ENCODE measurements around the gene MZF1. TPM values are rescaled to one million over a fixed set of nuclear protein-coding genes. Genes with fewer than 3 reads are reported as not detected.

The MZF1 gene
- total RNA-seq, 2 experiments from 2014 or later = 30.0 to 39.1 TPM

DNA sequence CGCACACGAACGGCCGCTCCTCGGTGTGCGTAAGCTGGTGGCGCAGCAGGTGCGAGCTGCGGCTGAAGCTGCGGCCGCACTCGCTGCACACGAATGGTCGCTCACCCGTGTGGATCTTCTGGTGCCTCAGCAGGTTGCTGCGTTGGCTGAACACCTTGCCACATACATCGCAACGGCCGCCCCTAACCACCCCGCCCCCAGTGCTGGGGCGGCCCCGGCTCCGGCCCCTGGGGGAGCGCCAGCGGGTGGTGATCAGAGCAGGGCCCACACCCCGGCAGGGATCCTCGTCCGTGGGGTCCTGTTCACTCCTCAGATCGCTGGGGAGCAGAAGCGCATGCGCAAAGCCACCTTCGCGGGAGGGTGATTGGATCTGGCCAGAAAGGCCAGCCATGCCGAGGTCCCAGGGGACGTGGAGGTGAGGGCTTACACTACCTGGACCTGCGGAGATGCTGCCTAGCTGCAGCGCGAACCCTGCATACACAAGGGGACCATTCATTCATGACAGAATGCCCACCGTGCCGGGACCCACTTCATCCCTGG is 10.0 kb downstream of the MZF1 start:
- no peak overlapping the region for H3K27ac ChIP-seq (ENCODE audit: low read depth, low read length, poor library complexity, severe bottlenecking)
- H3K36me3 ChIP-seq (ENCODE audit: insufficient read depth, low read length) = peaks cover 9% of the 10 kb centered on the region; the same call in 1 of the 2 replicates
- no peaks in the 10 kb centered on the region; the same call in 1 of the 2 replicates for H3K79me2 ChIP-seq (ENCODE audit: insufficient read depth, low read depth, low read length)
- H2AFZ ChIP-seq (ENCODE audit: low read length) = no peak overlapping the region
- POLR2A ChIA-PET = no interaction called here
- H3K9me2 ChIP-seq (ENCODE audit: insufficient read depth, low read length) = no peaks in the 10 kb centered on the region
- peak; percentile 40 for DNase-seq (ENCODE audit: low spot score)
- H4K20me1 ChIP-seq (ENCODE audit: insufficient read depth, low read length) = no peaks in the 10 kb centered on the region
- H3K4me3 ChIP-seq (ENCODE audit: low read depth, low read length, poor library complexity, severe bottlenecking) = no peak overlapping the region
- no TSS peak for BruUV-seq (replicated peaks)
- TF ChIP-seq, protein P1, sequence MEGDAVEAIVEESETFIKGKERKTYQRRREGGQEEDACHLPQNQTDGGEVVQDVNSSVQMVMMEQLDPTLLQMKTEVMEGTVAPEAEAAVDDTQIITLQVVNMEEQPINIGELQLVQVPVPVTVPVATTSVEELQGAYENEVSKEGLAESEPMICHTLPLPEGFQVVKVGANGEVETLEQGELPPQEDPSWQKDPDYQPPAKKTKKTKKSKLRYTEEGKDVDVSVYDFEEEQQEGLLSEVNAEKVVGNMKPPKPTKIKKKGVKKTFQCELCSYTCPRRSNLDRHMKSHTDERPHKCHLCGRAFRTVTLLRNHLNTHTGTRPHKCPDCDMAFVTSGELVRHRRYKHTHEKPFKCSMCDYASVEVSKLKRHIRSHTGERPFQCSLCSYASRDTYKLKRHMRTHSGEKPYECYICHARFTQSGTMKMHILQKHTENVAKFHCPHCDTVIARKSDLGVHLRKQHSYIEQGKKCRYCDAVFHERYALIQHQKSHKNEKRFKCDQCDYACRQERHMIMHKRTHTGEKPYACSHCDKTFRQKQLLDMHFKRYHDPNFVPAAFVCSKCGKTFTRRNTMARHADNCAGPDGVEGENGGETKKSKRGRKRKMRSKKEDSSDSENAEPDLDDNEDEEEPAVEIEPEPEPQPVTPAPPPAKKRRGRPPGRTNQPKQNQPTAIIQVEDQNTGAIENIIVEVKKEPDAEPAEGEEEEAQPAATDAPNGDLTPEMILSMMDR (conservative IDR thresholded peaks at IDR 0.05; ENCODE audit: low read length) = no peak
- no peak for TF ChIP-seq EZH2phosphoT487 (IDR thresholded peaks at IDR 0.05; ENCODE audit: borderline replicate concordance, low read depth, low read length)
- H3K4me2 ChIP-seq (ENCODE audit: low read length) = peak overlapping the region; percentile 33; the same call in 1 of the 2 replicates
- H3K9me3 ChIP-seq (ENCODE audit: low read length) = no peaks in the 10 kb centered on the region
- CTCF ChIA-PET (ENCODE audit: unreplicated experiment) = no interaction called here
- H3K4me1 ChIP-seq (ENCODE audit: insufficient read depth, low read length, poor library complexity, severe bottlenecking) = peaks cover 24% of the 10 kb centered on the region
- intact Hi-C loops (cut with micrococcal nuclease; ENCODE audit: unreplicated experiment) = no loop called here

DNA sequence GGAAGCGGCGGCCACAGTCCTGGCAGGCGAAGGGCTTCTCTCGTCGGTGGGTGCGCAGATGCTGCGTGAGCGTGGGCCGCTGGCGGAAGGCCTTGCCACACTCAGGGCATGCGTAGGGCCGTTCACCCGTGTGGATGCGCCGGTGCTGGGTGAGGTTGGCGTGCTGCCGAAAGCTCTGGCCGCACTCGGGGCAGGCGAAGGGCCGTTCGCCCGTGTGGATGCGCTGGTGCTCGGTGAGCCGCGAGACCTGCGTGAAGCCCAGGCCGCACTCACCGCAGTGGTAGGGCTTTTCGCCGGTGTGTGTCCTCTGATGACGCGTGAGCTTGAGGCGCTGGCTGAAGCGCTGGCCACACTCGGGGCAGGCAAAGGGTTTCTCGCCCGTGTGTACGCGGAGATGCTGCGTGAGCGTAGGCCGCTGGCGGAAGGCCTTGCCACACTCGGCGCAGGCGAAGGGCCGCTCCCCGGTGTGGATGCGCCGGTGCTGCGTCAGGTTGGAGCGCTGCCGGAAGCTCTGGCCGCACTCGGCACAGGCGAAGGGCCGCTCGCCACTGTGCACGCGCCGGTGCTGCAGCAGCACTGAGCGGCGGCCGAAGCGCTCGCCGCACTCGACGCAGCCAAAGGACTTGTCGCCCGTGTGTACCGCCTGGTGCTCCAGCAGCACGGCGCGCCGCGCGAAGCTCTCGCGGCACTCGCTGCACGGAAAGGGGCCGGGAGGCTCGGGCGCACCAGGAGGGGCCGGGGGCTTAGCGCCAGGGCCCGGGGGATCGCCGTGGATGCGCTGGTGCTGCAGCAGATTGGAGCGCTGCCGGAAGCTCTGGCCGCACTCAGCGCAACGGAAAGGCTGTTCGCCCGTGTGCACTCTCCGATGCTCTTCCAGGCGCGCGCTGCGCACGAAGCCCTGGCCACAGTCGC is 10.8 kb downstream of the MZF1 start:
- ChIA-PET CTCF (ENCODE audit: unreplicated experiment) (interaction anchor here (0.5 kb wide), 1 partner anchor 748 kb away, joined by 15 read pairs; the partner anchor contains the start of gene ZNF552), POLR2A (no interaction called here)
- Histone ChIP-seq H3K4me3 (ENCODE audit: low read depth, low read length, poor library complexity, severe bottlenecking) (no peak overlapping the region), H4K20me1 (ENCODE audit: insufficient read depth, low read length) (no peaks in the 10 kb centered on the region), H3K4me2 (ENCODE audit: low read length) (peak overlapping the region; percentile 33; the same call in 1 of the 2 replicates), H2AFZ (ENCODE audit: low read length) (no peak overlapping the region), H3K36me3 (ENCODE audit: insufficient read depth, low read length) (peaks cover 9% of the 10 kb centered on the region; the same call in 1 of the 2 replicates), H3K79me2 (ENCODE audit: insufficient read depth, low read depth, low read length) (peaks cover 7% of the 10 kb centered on the region), H3K9me2 (ENCODE audit: insufficient read depth, low read length) (no peaks in the 10 kb centered on the region), H3K9me3 (ENCODE audit: low read length) (no peaks in the 10 kb centered on the region), H3K4me1 (ENCODE audit: insufficient read depth, low read length, poor library complexity, severe bottlenecking) (peaks cover 24% of the 10 kb centered on the region), H3K27ac (ENCODE audit: low read depth, low read length, poor library complexity, severe bottlenecking) (no peak overlapping the region)
- no TSS peak for BruUV-seq (replicated peaks)
- intact Hi-C loops (cut with micrococcal nuclease; ENCODE audit: unreplicated experiment) = no loop called here
- TF ChIP-seq, protein P1 (conservative IDR thresholded peaks at IDR 0.05; ENCODE audit: low read length) = no peak
- no peak for TF ChIP-seq EZH2phosphoT487 (IDR thresholded peaks at IDR 0.05; ENCODE audit: borderline replicate concordance, low read depth, low read length)
- DNase-seq (ENCODE audit: low spot score) = no peak
